Neural progenitor cell (in vitro differentiated cells): ENCODE measurements around the gene UGGT2. TPM values are rescaled to one million over a fixed set of nuclear protein-coding genes. Genes with fewer than 3 reads are reported as not detected.
"Not testable (repeated sequence)": the region's sequence is repeated elsewhere in the genome, so short reads cannot be mapped to it uniquely, and the experiment has no call there.

Experiments used
- DNase-seq: peaks from one replicate; pipeline ENCODE4 v3.0.0-alpha.2; 2016; ENCODE audit warnings: low spot score
- H2AFZ ChIP-seq: fragments of 200-600 bp; sonication (generic); replicated peaks from 2 replicates; pipeline ENCODE4 v1.6.1; 2016; ENCODE audit warnings: antibody characterized with exemption
- H3F3A ChIP-seq: fragments of 200-600 bp; sonication (generic); 2 replicates; pipeline ENCODE4 v1.6.1; 2016; ENCODE audit warnings: antibody characterized with exemption, low read depth
- H3K27ac ChIP-seq: fragments of 200-600 bp; sonication (generic); 2 replicates; pipeline ENCODE4 v1.5.1; 2016; ENCODE audit warnings: mild to moderate bottlenecking
- H3K27me3 ChIP-seq: fragments of 200-600 bp; sonication (generic); 2 replicates; pipeline ENCODE4 v1.6.1; 2016; ENCODE audit warnings: mild to moderate bottlenecking, moderate library complexity
- H3K36me3 ChIP-seq: fragments of 200-600 bp; sonication (generic); 2 replicates; pipeline ENCODE4 v1.5.1; 2016
- H3K4me1 ChIP-seq: fragments of 200-600 bp; sonication (generic); 2 replicates; pipeline ENCODE4 v1.6.1; 2016; ENCODE audit warnings: mixed run types
- H3K4me2 ChIP-seq: fragments of 200-600 bp; sonication (generic); 2 replicates; pipeline ENCODE4 v1.6.1; 2016
- H3K4me3 ChIP-seq: fragments of 200-600 bp; sonication (generic); 2 replicates; pipeline ENCODE4 v1.5.1; 2016
- H3K79me2 ChIP-seq: fragments of 200-600 bp; sonication (generic); 2 replicates; pipeline ENCODE4 v1.6.1; 2016; ENCODE audit warnings: low read depth
- H3K9ac ChIP-seq: fragments of 200-600 bp; sonication (generic); 2 replicates; pipeline ENCODE4 v1.6.1; 2016
- H3K9me3 ChIP-seq: fragments of 200-600 bp; sonication (generic); 2 replicates; pipeline ENCODE4 v1.5.1; 2016; ENCODE audit warnings: low read depth
- H4K20me1 ChIP-seq: fragments of 200-600 bp; sonication (generic); 2 replicates; pipeline ENCODE4 v1.6.1; 2016; ENCODE audit warnings: low read depth
- H3K27ac Mint-ChIP-seq: 3 replicates; pipeline ENCODE4 v1.8.0; 2021; ENCODE audit warnings: mixed read lengths
- H3K27me3 Mint-ChIP-seq: 2 replicates; pipeline ENCODE4 v1.8.0; 2022; ENCODE audit warnings: low read depth, mild to moderate bottlenecking, inconsistent platforms, moderate library complexity, mixed read lengths; ENCODE audit not compliant: insufficient read depth
- H3K36me3 Mint-ChIP-seq: 3 replicates; pipeline ENCODE4 v1.8.0; 2021; ENCODE audit warnings: mixed read lengths
- H3K4me1 Mint-ChIP-seq: 3 replicates; pipeline ENCODE4 v1.8.0; 2021; ENCODE audit warnings: mixed read lengths
- H3K4me3 Mint-ChIP-seq: 3 replicates; pipeline ENCODE4 v1.8.0; 2021; ENCODE audit warnings: mild to moderate bottlenecking, moderate library complexity, mixed read lengths
- H3K9me3 Mint-ChIP-seq: 3 replicates; pipeline ENCODE4 v1.8.0; 2020; ENCODE audit warnings: mixed read lengths
- EZH2 ChIP-seq: fragments of 200-600 bp; sonication (generic); IDR thresholded peaks from 2 replicates; pipeline ENCODE4 v1.6.1; 2017; ENCODE audit warnings: antibody characterized with exemption, mild to moderate bottlenecking, moderate library complexity
- EZH2phosphoT487 ChIP-seq: fragments of 200-600 bp; sonication (generic); IDR thresholded peaks from 2 replicates; pipeline ENCODE4 v1.6.1; 2017; ENCODE audit warnings: antibody characterized with exemption
- total RNA-seq: library from RNA; depleted of rRNA; stranded (reverse); fragments of >200 nt; gene quantifications from 2 replicates; pipeline ENCODE4 v1.2.3, GENCODE V29; 2015; ENCODE audit warnings: low replicate concordance
- TF ChIP-seq, protein P1 (sequence below): fragments of 200-600 bp; sonication (generic); IDR thresholded peaks from 2 replicates; pipeline ENCODE4 v1.5.1; 2017; ENCODE audit warnings: antibody characterized with exemption, mild to moderate bottlenecking

Gene UGGT2
- total RNA-seq, 1 donor from 2014 or later = 70.4 TPM

DNA sequence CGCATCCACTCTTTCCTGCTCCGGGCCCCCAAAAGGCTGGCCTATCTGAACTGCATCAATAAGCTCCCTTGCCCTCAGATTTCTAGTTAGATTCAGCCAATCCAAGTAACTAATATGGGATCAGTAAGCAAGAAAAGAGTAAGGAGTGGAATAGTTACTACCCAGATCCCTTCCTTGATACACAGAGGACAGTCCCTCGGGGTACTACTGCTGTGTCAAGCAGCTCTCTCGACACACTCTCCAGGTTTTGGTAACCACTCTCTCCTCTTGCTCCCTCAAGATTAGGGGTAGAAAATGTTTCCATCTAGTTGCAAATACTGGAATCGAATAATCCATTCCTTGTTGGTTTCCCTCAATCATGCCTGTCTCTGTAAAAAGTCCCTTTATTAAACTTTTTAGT is 65.4 kb downstream of the UGGT2 start:
- Histone ChIP-seq H3K79me2 (no peaks in the 10 kb centered on the region), H3K4me1 (no peaks in the 10 kb centered on the region), H3K4me2 (no peak overlapping the region), H3K9me3 (no peaks in the 10 kb centered on the region), H2AFZ (no peak overlapping the region), H3K27me3 (no peaks in the 10 kb centered on the region), H4K20me1 (no peaks in the 10 kb centered on the region), H3F3A (no peaks in the 10 kb centered on the region), H3K27ac (no peak overlapping the region), H3K4me3 (no peak overlapping the region), H3K9ac (no peak overlapping the region), H3K36me3 (no peaks in the 10 kb centered on the region)
- Mint-ChIP-seq H3K4me3 (no peak overlapping the region), H3K9me3 (no peaks in the 10 kb centered on the region), H3K36me3 (no peaks in the 10 kb centered on the region), H3K27me3 (no peaks in the 10 kb centered on the region), H3K4me1 (no peaks in the 10 kb centered on the region), H3K27ac (no peak overlapping the region)
- no peak for DNase-seq
- TF ChIP-seq EZH2 = no peak
- TF ChIP-seq, protein P1, sequence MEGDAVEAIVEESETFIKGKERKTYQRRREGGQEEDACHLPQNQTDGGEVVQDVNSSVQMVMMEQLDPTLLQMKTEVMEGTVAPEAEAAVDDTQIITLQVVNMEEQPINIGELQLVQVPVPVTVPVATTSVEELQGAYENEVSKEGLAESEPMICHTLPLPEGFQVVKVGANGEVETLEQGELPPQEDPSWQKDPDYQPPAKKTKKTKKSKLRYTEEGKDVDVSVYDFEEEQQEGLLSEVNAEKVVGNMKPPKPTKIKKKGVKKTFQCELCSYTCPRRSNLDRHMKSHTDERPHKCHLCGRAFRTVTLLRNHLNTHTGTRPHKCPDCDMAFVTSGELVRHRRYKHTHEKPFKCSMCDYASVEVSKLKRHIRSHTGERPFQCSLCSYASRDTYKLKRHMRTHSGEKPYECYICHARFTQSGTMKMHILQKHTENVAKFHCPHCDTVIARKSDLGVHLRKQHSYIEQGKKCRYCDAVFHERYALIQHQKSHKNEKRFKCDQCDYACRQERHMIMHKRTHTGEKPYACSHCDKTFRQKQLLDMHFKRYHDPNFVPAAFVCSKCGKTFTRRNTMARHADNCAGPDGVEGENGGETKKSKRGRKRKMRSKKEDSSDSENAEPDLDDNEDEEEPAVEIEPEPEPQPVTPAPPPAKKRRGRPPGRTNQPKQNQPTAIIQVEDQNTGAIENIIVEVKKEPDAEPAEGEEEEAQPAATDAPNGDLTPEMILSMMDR = no peak

- Histone ChIP-seq H3K9me3 (no peaks in the 10 kb centered on the region), H3K36me3 (no peaks in the 10 kb centered on the region), H3K4me1 (no peaks in the 10 kb centered on the region), H4K20me1 (no peaks in the 10 kb centered on the region), H3F3A (no peaks in the 10 kb centered on the region), H3K9ac (no peak overlapping the region), H3K4me3 (no peak overlapping the region), H3K27ac (no peak overlapping the region), H3K27me3 (no peaks in the 10 kb centered on the region), H2AFZ (no peak overlapping the region), H3K79me2 (no peaks in the 10 kb centered on the region), H3K4me2 (no peak overlapping the region)
- no peak for DNase-seq
- Mint-ChIP-seq H3K27ac (no peak overlapping the region), H3K9me3 (peaks cover 2% of the 10 kb centered on the region), H3K4me1 (no peaks in the 10 kb centered on the region), H3K36me3 (peaks cover 7% of the 10 kb centered on the region), H3K27me3 (no peaks in the 10 kb centered on the region), H3K4me3 (no peak overlapping the region)
- TF ChIP-seq EZH2phosphoT487 = no peak
- no peak for TF ChIP-seq EZH2
- TF ChIP-seq, protein P1 = no peak
These were observed 71.1 kb downstream of the UGGT2 start for GRCh38 chr13:95982144-95982543.

DNA sequence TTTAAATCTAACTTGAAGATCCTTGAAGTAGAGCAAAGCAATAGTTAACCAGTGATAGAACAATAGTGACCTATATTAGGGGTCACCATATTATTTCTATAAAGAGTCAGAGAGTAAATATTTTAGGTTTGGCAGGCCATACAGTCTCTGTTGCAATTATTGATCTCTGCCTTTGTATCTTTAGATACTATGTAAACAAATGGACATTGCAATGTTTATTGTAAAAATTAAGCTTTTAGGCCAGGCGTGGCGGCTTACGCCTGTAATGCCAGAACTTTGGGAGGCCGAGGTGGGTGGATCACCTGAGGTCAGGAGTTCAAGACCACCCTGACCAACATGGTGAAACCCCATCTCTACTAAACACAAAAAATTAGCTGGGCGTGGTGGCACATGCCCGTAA is 80.5 kb downstream of the UGGT2 start:
- not testable (repeated sequence) for H2AFZ ChIP-seq, H3K9me3 ChIP-seq, H3K27me3 ChIP-seq, H3K9ac ChIP-seq, H3K4me1 Mint-ChIP-seq, DNase-seq, H3K4me1 ChIP-seq, H3K36me3 Mint-ChIP-seq, H3K36me3 ChIP-seq, H3K4me2 ChIP-seq, H3K27ac Mint-ChIP-seq, H3K79me2 ChIP-seq, H3K27ac ChIP-seq, H3K9me3 Mint-ChIP-seq, H3K27me3 Mint-ChIP-seq, H3F3A ChIP-seq, H3K4me3 Mint-ChIP-seq, H3K4me3 ChIP-seq, H4K20me1 ChIP-seq

GRCh38 chr13:95970878-95971277 is 82.3 kb downstream of the UGGT2 start:
- Histone ChIP-seq H3K4me3 (no peak overlapping the region), H4K20me1 (no peaks in the 10 kb centered on the region), H3K9ac (no peak overlapping the region), H3K9me3 (no peaks in the 10 kb centered on the region), H3F3A (no peaks in the 10 kb centered on the region), H3K27ac (no peak overlapping the region), H3K4me1 (no peaks in the 10 kb centered on the region), H3K36me3 (no peaks in the 10 kb centered on the region), H3K4me2 (no peak overlapping the region), H3K79me2 (no peaks in the 10 kb centered on the region), H3K27me3 (no peaks in the 10 kb centered on the region), H2AFZ (no peak overlapping the region)
- H3K4me3 Mint-ChIP-seq = no peak overlapping the region
- TF ChIP-seq EZH2phosphoT487 (no peak), EZH2 (no peak)
- TF ChIP-seq, protein P1 = no peak
- peaks cover 2% of the 10 kb centered on the region for H3K9me3 Mint-ChIP-seq
- peaks cover 6% of the 10 kb centered on the region for H3K36me3 Mint-ChIP-seq
- no peaks in the 10 kb centered on the region for H3K27me3 Mint-ChIP-seq
- no peak for DNase-seq
- H3K4me1 Mint-ChIP-seq = no peaks in the 10 kb centered on the region
- no peak overlapping the region for H3K27ac Mint-ChIP-seq
